GM21717 (cell line): ENCODE measurements around the gene EVL.
A peak's percentile ranks its signal among the peaks of the same experiment; 100 is the strongest.

Source experiments
- ATAC-seq: cut with Tn5 transposase; IDR thresholded peaks from one replicate; pipeline ENCODE4 v1.9.1; 2021; ENCODE audit warnings: mild to moderate bottlenecking, moderate library complexity; ENCODE audit not compliant: unreplicated experiment

Gene EVL

GRCh38 chr14:100106250-100107112, 41.3 kb downstream of the EVL start:
- ATAC-seq: no peak

- ATAC-seq: no peak
These were observed 42.0 kb downstream of the EVL start for GRCh38 chr14:100107236-100107635.

GRCh38 chr14:100108042-100108825, 43.0 kb downstream of the EVL start:
- ATAC-seq: peak; percentile 75

- ATAC-seq: no peak
These were observed 43.8 kb downstream of the EVL start for GRCh38 chr14:100108840-100109593.

GRCh38 chr14:100109594-100109955, 44.4 kb downstream of the EVL start:
- ATAC-seq: no peak

GRCh38 chr14:100110816-100111215, 45.6 kb downstream of the EVL start:
- no peak for ATAC-seq

- ATAC-seq: no peak
These were observed 46.9 kb downstream of the EVL start for GRCh38 chr14:100111931-100112704.

- no peak for ATAC-seq
These were observed 49.0 kb downstream of the EVL start for GRCh38 chr14:100114109-100114765.

- no peak for ATAC-seq
These were observed 50.0 kb downstream of the EVL start for GRCh38 chr14:100115236-100115635.

GRCh38 chr14:100115726-100116125, 50.5 kb downstream of the EVL start:
- ATAC-seq: no peak

GRCh38 chr14:100116134-100116533, 50.9 kb downstream of the EVL start:
- ATAC-seq: no peak

- no peak for ATAC-seq
These were observed 51.8 kb downstream of the EVL start for GRCh38 chr14:100117026-100117425.

GRCh38 chr14:100117633-100118395, 52.6 kb downstream of the EVL start:
- ATAC-seq: no peak

- no peak for ATAC-seq
These were observed 53.3 kb downstream of the EVL start for GRCh38 chr14:100118396-100119011.

GRCh38 chr14:100119251-100119650, 54.0 kb downstream of the EVL start:
- no peak for ATAC-seq

- no peak for ATAC-seq
These were observed 55.5 kb downstream of the EVL start for GRCh38 chr14:100120522-100121269.

- no peak for ATAC-seq
These were observed 56.6 kb downstream of the EVL start for GRCh38 chr14:100121643-100122480.
